PC-3 (cell line): Measurements from ENCODE around the gene ADAMTSL3. TPM values are rescaled to one million over a fixed set of nuclear protein-coding genes. Genes with fewer than 3 reads are reported as not detected.
A peak's percentile ranks its signal among the peaks of the same experiment; 100 is the strongest.

Experiments
- ATAC-seq: fragments of 200-7000 bp; cut with Tn5 transposase; 2 replicates; pipeline ENCODE4 v1.9.1; 2020; ENCODE audit warnings: mild to moderate bottlenecking, moderate library complexity
- BruUV-seq: library from RNA; stranded (reverse); fragments of 400-500 nt; replicated peaks from 2 replicates; lab custom pipeline; 2021; lab: Mats Ljungman, UMichigan
- CTCF ChIA-PET: fragments of 300-600 bp; sonication (Branson Sonifier 250); formaldehyde crosslinking; loops from one replicate; lab custom pipeline; 2022; ENCODE audit warnings: antibody characterized with exemption; lab: Charles Lee
- POLR2A ChIA-PET: fragments of 300-600 bp; sonication (Branson Sonifier 250); formaldehyde crosslinking; loops from one replicate; lab custom pipeline; 2022; ENCODE audit warnings: antibody characterized with exemption; ENCODE audit not compliant: unreplicated experiment; lab: Charles Lee
- DNase-seq: peaks from one replicate; pipeline ENCODE4 v3.0.0-alpha.2; 2015
- H2AFZ ChIP-seq: fragments of 300-600 bp; sonication (generic); 2 replicates; pipeline ENCODE4 v1.6.0; 2016; ENCODE audit warnings: antibody characterized with exemption, low read length
- H3F3A ChIP-seq: fragments of 300-600 bp; sonication (generic); one replicate; pipeline ENCODE4 v1.6.0; 2017; ENCODE audit warnings: antibody characterized with exemption, low read length, control low read depth, mild to moderate bottlenecking; ENCODE audit not compliant: unreplicated experiment
- H3K27ac ChIP-seq: fragments of 300-600 bp; sonication (generic); 2 replicates; pipeline ENCODE4 v1.5.1; 2016; ENCODE audit warnings: mild to moderate bottlenecking, low read length
- H3K27me3 ChIP-seq: fragments of 300-600 bp; sonication (generic); 2 replicates; pipeline ENCODE4 v1.6.1; 2016; ENCODE audit warnings: low read length, mixed read lengths
- H3K36me3 ChIP-seq: fragments of 300-600 bp; sonication (generic); 2 replicates; pipeline ENCODE4 v1.6.1; 2016; ENCODE audit warnings: low read depth, mixed run types, low read length, mixed read lengths
- H3K4me1 ChIP-seq: fragments of 300-600 bp; sonication (generic); 2 replicates; pipeline ENCODE4 v1.5.1; 2016; ENCODE audit warnings: low read length; ENCODE audit not compliant: insufficient read depth
- H3K4me2 ChIP-seq: fragments of 300-600 bp; sonication (generic); 2 replicates; pipeline ENCODE4 v1.6.0; 2016; ENCODE audit warnings: low read length
- H3K4me3 ChIP-seq: fragments of 300-600 bp; sonication (generic); 2 replicates; pipeline ENCODE4 v1.5.1; 2016; ENCODE audit warnings: mild to moderate bottlenecking, low read length, mixed read lengths
- H3K79me2 ChIP-seq: fragments of 300-600 bp; sonication (generic); 2 replicates; pipeline ENCODE4 v1.6.1; 2017; ENCODE audit warnings: low read length, mixed read lengths
- H3K9ac ChIP-seq: fragments of 300-600 bp; sonication (generic); 2 replicates; pipeline ENCODE4 v1.6.0; 2016; ENCODE audit warnings: mild to moderate bottlenecking, low read length
- H3K9me2 ChIP-seq: fragments of 300-600 bp; sonication (generic); replicated peaks from 2 replicates; pipeline ENCODE4 v1.6.1; 2016; ENCODE audit warnings: mixed run types, low read length, mixed read lengths
- H3K9me3 ChIP-seq: fragments of 300-600 bp; sonication (generic); 2 replicates; pipeline ENCODE4 v1.6.1; 2016; ENCODE audit warnings: low read length, mixed read lengths
- H4K20me1 ChIP-seq: fragments of 300-600 bp; sonication (generic); 2 replicates; pipeline ENCODE4 v1.6.1; 2016; ENCODE audit warnings: low read length, mixed read lengths
- CTCF ChIP-seq: fragments of 300-600 bp; sonication (generic); conservative IDR thresholded peaks from 2 replicates; pipeline ENCODE4 v1.5.1; 2017; ENCODE audit warnings: antibody characterized with exemption, low read depth, mild to moderate bottlenecking, low read length
- EZH2 ChIP-seq: fragments of 300-600 bp; sonication (generic); IDR thresholded peaks from one replicate; pipeline ENCODE4 v1.6.1; 2017; ENCODE audit warnings: antibody characterized with exemption, mild to moderate bottlenecking, low read length; ENCODE audit not compliant: unreplicated experiment
- EZH2phosphoT487 ChIP-seq: fragments of 300-600 bp; sonication (generic); IDR thresholded peaks from 2 replicates; pipeline ENCODE4 v1.6.1; 2018; ENCODE audit warnings: mild to moderate bottlenecking, antibody characterized with exemption, low read length, borderline replicate concordance
- intact Hi-C: fragments of 100-400 bp; cut with micrococcal nuclease; formaldehyde crosslinking; loops from 2 replicates; pipeline ENCODE4 v1.9.0; 2023
- total RNA-seq: library from RNA; depleted of rRNA; stranded (reverse); fragments of >200 nt; gene quantifications from 2 replicates; pipeline ENCODE4 v1.2.3, GENCODE V29; 2014

Gene ADAMTSL3
- total RNA-seq, 1 experiment from 2014 or later: 7.9 TPM

- no peak overlapping the region for H3K27ac ChIP-seq
- H3K9me3 ChIP-seq: no peaks in the 10 kb centered on the region
- DNase-seq (no peak), ATAC-seq (no peak)
- TF ChIP-seq EZH2: no peak
- TF ChIP-seq EZH2phosphoT487: no peak
- no peak overlapping the region for H3K4me3 ChIP-seq
- no peak overlapping the region for H3K4me2 ChIP-seq
- no peaks in the 10 kb centered on the region for H3K4me1 ChIP-seq
- H3K9me2 ChIP-seq: no peaks in the 10 kb centered on the region
- no peaks in the 10 kb centered on the region for H3K36me3 ChIP-seq
- H4K20me1 ChIP-seq: no peaks in the 10 kb centered on the region
- H2AFZ ChIP-seq: no peak overlapping the region
- no peaks in the 10 kb centered on the region for H3K79me2 ChIP-seq
- ChIA-PET POLR2A (no interaction called here), CTCF (no interaction called here)
- BruUV-seq: no TSS peak
- no peaks in the 10 kb centered on the region for H3K27me3 ChIP-seq
- intact Hi-C loops: no loop called here
- no peak overlapping the region for H3K9ac ChIP-seq
- H3F3A ChIP-seq: no peaks in the 10 kb centered on the region
Observed at GRCh38 chr15:83954506-83954905, 300.6 kb downstream of the ADAMTSL3 start.

- Histone ChIP-seq H3K9me2 (no peaks in the 10 kb centered on the region), H4K20me1 (no peaks in the 10 kb centered on the region), H3K36me3 (no peaks in the 10 kb centered on the region), H3K27me3 (no peaks in the 10 kb centered on the region), H3K79me2 (no peaks in the 10 kb centered on the region), H2AFZ (no peak overlapping the region), H3K9me3 (no peaks in the 10 kb centered on the region), H3K4me2 (no peak overlapping the region), H3K4me1 (no peaks in the 10 kb centered on the region), H3K27ac (no peak overlapping the region), H3K4me3 (no peak overlapping the region), H3K9ac (no peak overlapping the region), H3F3A (no peaks in the 10 kb centered on the region)
- intact Hi-C loops: no loop called here
- no TSS peak for BruUV-seq
- ChIA-PET CTCF (no interaction called here), POLR2A (no interaction called here)
- ATAC-seq: no peak
- DNase-seq: no peak
- no peak for TF ChIP-seq EZH2phosphoT487
- no peak for TF ChIP-seq EZH2
- TF ChIP-seq CTCF: no peak
Observed at GRCh38 chr15:83955806-83956265, 301.9 kb downstream of the ADAMTSL3 start.

- CTCF ChIA-PET: no interaction called here
- Histone ChIP-seq H3K79me2 (no peaks in the 10 kb centered on the region), H3K36me3 (no peaks in the 10 kb centered on the region), H2AFZ (no peak overlapping the region), H3K9me3 (no peaks in the 10 kb centered on the region), H3K27me3 (no peaks in the 10 kb centered on the region), H3K9me2 (no peaks in the 10 kb centered on the region), H4K20me1 (no peaks in the 10 kb centered on the region), H3K27ac (no peak overlapping the region), H3K4me1 (no peaks in the 10 kb centered on the region), H3K4me3 (no peak overlapping the region), H3F3A (no peaks in the 10 kb centered on the region), H3K4me2 (no peak overlapping the region), H3K9ac (no peak overlapping the region)
- intact Hi-C loops: no loop called here
- no peak for TF ChIP-seq EZH2
- no peak for ATAC-seq
- DNase-seq: no peak
- BruUV-seq: no TSS peak
- POLR2A ChIA-PET: no interaction called here
Observed at GRCh38 chr15:83956887-83957286, 303.0 kb downstream of the ADAMTSL3 start.

- Histone ChIP-seq H3F3A (no peaks in the 10 kb centered on the region), H3K79me2 (no peaks in the 10 kb centered on the region), H3K9me2 (no peaks in the 10 kb centered on the region), H3K9me3 (no peaks in the 10 kb centered on the region), H4K20me1 (no peaks in the 10 kb centered on the region), H3K36me3 (no peaks in the 10 kb centered on the region), H3K27ac (no peak overlapping the region), H3K27me3 (no peaks in the 10 kb centered on the region), H3K9ac (no peak overlapping the region), H2AFZ (no peak overlapping the region), H3K4me3 (no peak overlapping the region), H3K4me2 (no peak overlapping the region), H3K4me1 (no peaks in the 10 kb centered on the region)
- ATAC-seq: no peak
- no TSS peak for BruUV-seq
- intact Hi-C loops: no loop called here
- no peak for TF ChIP-seq CTCF
- TF ChIP-seq EZH2: no peak
- no peak for TF ChIP-seq EZH2phosphoT487
- DNase-seq: peak; percentile 5
- CTCF ChIA-PET: no interaction called here
- POLR2A ChIA-PET: no interaction called here
Observed at GRCh38 chr15:83959477-83959876, 305.6 kb downstream of the ADAMTSL3 start.
